Glutamatergic neuron (in vitro differentiated cells): ENCODE data around the gene MTCH1. TPM values are rescaled to one million over a fixed set of nuclear protein-coding genes. Genes with fewer than 3 reads are reported as not detected.

Experiments used
- DNase-seq: peaks from one replicate; pipeline ENCODE4 v3.0.0; 2022
- H3K27ac Mint-ChIP-seq: one replicate; pipeline ENCODE4 v1.8.0; 2020; ENCODE audit warnings: mild to moderate bottlenecking, mixed read lengths, inconsistent platforms; ENCODE audit not compliant: unreplicated experiment
- H3K27me3 Mint-ChIP-seq: one replicate; pipeline ENCODE4 v1.8.0; 2020; ENCODE audit warnings: mild to moderate bottlenecking, moderate library complexity, mixed read lengths, inconsistent platforms; ENCODE audit not compliant: unreplicated experiment
- H3K36me3 Mint-ChIP-seq: one replicate; pipeline ENCODE4 v1.8.0; 2020; ENCODE audit warnings: mild to moderate bottlenecking, mixed read lengths, inconsistent platforms; ENCODE audit not compliant: unreplicated experiment
- H3K4me1 Mint-ChIP-seq: one replicate; pipeline ENCODE4 v1.8.0; 2020; ENCODE audit warnings: mild to moderate bottlenecking, low read depth, mixed read lengths, inconsistent platforms; ENCODE audit not compliant: unreplicated experiment
- H3K4me3 Mint-ChIP-seq: one replicate; pipeline ENCODE4 v1.8.0; 2020; ENCODE audit warnings: mild to moderate bottlenecking, mixed read lengths, inconsistent platforms; ENCODE audit not compliant: unreplicated experiment
- H3K9me3 Mint-ChIP-seq: one replicate; pipeline ENCODE4 v1.8.0; 2020; ENCODE audit warnings: mild to moderate bottlenecking, moderate library complexity, mixed read lengths, inconsistent platforms; ENCODE audit not compliant: unreplicated experiment
- CTCF ChIP-seq: fragments of 200-600 bp; sonication (generic); IDR thresholded peaks from one replicate; pipeline ENCODE4 v1.5.0; 2021; ENCODE audit not compliant: partially characterized antibody, unreplicated experiment
- total RNA-seq: library from RNA; stranded (reverse); fragmentation: NEBNext Ultra II Directional; extraction: Animal tissue kit (Norgen Biotek cat#: 25700); gene quantifications from one replicate; pipeline ENCODE4 v1.2.1, GENCODE V29; 2021; ENCODE audit not compliant: unreplicated experiment

Gene MTCH1
- total RNA-seq, 1 donor from 2014 or later, result 179 TPM

- H3K4me3 Mint-ChIP-seq, result peak overlapping the region; percentile 53
- peaks cover 7% of the 10 kb centered on the region for H3K36me3 Mint-ChIP-seq
- peaks cover 2% of the 10 kb centered on the region for H3K9me3 Mint-ChIP-seq
- no peaks in the 10 kb centered on the region for H3K27me3 Mint-ChIP-seq
- no peak for TF ChIP-seq CTCF
- H3K4me1 Mint-ChIP-seq, result peaks cover 19% of the 10 kb centered on the region
- H3K27ac Mint-ChIP-seq, result peak overlapping the region; percentile 84
- DNase-seq, result no peak
Measured at GRCh38 chr6:36929607-36930006, 56.4 kb downstream of the MTCH1 start.

GRCh38 chr6:36929152-36929551 lies 56.8 kb downstream of the MTCH1 start:
- H3K27ac Mint-ChIP-seq, result peak overlapping the region; percentile 84
- DNase-seq, result peak; percentile 29
- H3K4me3 Mint-ChIP-seq, result no peak overlapping the region
- H3K9me3 Mint-ChIP-seq, result peaks cover 2% of the 10 kb centered on the region
- peaks cover 19% of the 10 kb centered on the region for H3K4me1 Mint-ChIP-seq
- H3K27me3 Mint-ChIP-seq, result peaks cover under 1% of the 10 kb centered on the region
- no peak for TF ChIP-seq CTCF
- H3K36me3 Mint-ChIP-seq, result peaks cover 7% of the 10 kb centered on the region

- H3K4me1 Mint-ChIP-seq, result peaks cover 19% of the 10 kb centered on the region
- no peak overlapping the region for H3K4me3 Mint-ChIP-seq
- peaks cover 7% of the 10 kb centered on the region for H3K36me3 Mint-ChIP-seq
- peaks cover 2% of the 10 kb centered on the region for H3K27me3 Mint-ChIP-seq
- H3K27ac Mint-ChIP-seq, result peak overlapping the region; percentile 28
- TF ChIP-seq CTCF, result no peak
- peak; percentile 37 for DNase-seq
- peaks cover 2% of the 10 kb centered on the region for H3K9me3 Mint-ChIP-seq
Measured at GRCh38 chr6:36928547-36928918, 57.5 kb downstream of the MTCH1 start.

- peak; percentile 18 for DNase-seq
- Mint-ChIP-seq H3K27me3 (peaks cover 2% of the 10 kb centered on the region), H3K4me1 (peaks cover 19% of the 10 kb centered on the region), H3K36me3 (peaks cover 7% of the 10 kb centered on the region), H3K27ac (peak overlapping the region; percentile 79), H3K9me3 (peaks cover 2% of the 10 kb centered on the region), H3K4me3 (peak overlapping the region; percentile 43)
- TF ChIP-seq CTCF, result no peak
Measured at GRCh38 chr6:36927691-36928546, 58.1 kb downstream of the MTCH1 start.

GRCh38 chr6:36926708-36927513 lies 59.1 kb downstream of the MTCH1 start:
- peaks cover 7% of the 10 kb centered on the region for H3K36me3 Mint-ChIP-seq
- H3K27ac Mint-ChIP-seq, result no peak overlapping the region
- H3K9me3 Mint-ChIP-seq, result peaks cover 2% of the 10 kb centered on the region
- peaks cover 2% of the 10 kb centered on the region for H3K27me3 Mint-ChIP-seq
- no peak for TF ChIP-seq CTCF
- peaks cover 19% of the 10 kb centered on the region for H3K4me1 Mint-ChIP-seq
- H3K4me3 Mint-ChIP-seq, result no peak overlapping the region
- DNase-seq, result no peak
